HL-60 (cell line): ENCODE measurements around the gene PTPRT.

ENCODE experiments used
- DNase-seq, 2 experiments: peaks; one replicate each; pipeline ENCODE4 v3.0.0-alpha.2; 2010 to 2020; ENCODE audit warnings: low read depth in 1 of 2, low spot score in 1 of 2
- H3K27ac ChIP-seq: fragments of 250-450 bp; sonication (Bioruptor Pico); replicated peaks from 2 replicates; pipeline ENCODE4 v1.5.1; 2020; ENCODE audit warnings: mild to moderate bottlenecking, moderate library complexity
- H3K27me3 ChIP-seq: fragments of 250-450 bp; sonication (Bioruptor Pico); 2 replicates; pipeline ENCODE4 v1.5.1; 2021; ENCODE audit warnings: mild to moderate bottlenecking, moderate library complexity; ENCODE audit not compliant: insufficient read depth, poor library complexity, severe bottlenecking
- H3K4me3 ChIP-seq: replicated peaks from 2 replicates; pipeline ENCODE4 v1.5.1; 2011; ENCODE audit warnings: mild to moderate bottlenecking, control low read depth, low read length; ENCODE audit not compliant: insufficient read depth
- CTCF ChIP-seq: IDR thresholded peaks from one replicate; pipeline ENCODE4 v1.5.1; 2011; ENCODE audit warnings: low read length, control low read depth, inconsistent platforms; ENCODE audit not compliant: insufficient read depth
- GABPA ChIP-seq: IDR thresholded peaks from 2 replicates; pipeline ENCODE4 v1.6.1; 2012; ENCODE audit warnings: low read depth
- POLR2AphosphoS5 ChIP-seq: IDR thresholded peaks from 2 replicates; pipeline ENCODE4 v1.6.1; 2012; ENCODE audit warnings: low read depth
- REST ChIP-seq: IDR thresholded peaks from 2 replicates; pipeline ENCODE4 v1.6.1; 2012; ENCODE audit warnings: low read depth; ENCODE audit not compliant: insufficient replicate concordance
- SPI1 ChIP-seq: IDR thresholded peaks from 2 replicates; pipeline ENCODE4 v1.6.1; 2012; ENCODE audit warnings: low read depth, mild to moderate bottlenecking, borderline replicate concordance

PTPRT gene

GRCh38 chr20:42507874-42508273 is 681.8 kb downstream of the PTPRT start:
- no peak overlapping the region for H3K4me3 ChIP-seq
- no peak overlapping the region for H3K27ac ChIP-seq
- no peak for DNase-seq
- no peaks in the 10 kb centered on the region for H3K27me3 ChIP-seq
- TF ChIP-seq GABPA (no peak), CTCF (no peak), REST (no peak), SPI1 (no peak), POLR2AphosphoS5 (no peak)

GRCh38 chr20:42506397-42506796 is 683.3 kb downstream of the PTPRT start:
- H3K4me3 ChIP-seq = no peak overlapping the region
- TF ChIP-seq CTCF = no peak
- TF ChIP-seq REST = no peak
- no peak for TF ChIP-seq POLR2AphosphoS5
- no peak for TF ChIP-seq GABPA
- TF ChIP-seq SPI1 = no peak
- no peak overlapping the region for H3K27ac ChIP-seq
- DNase-seq = no peak
- H3K27me3 ChIP-seq = no peaks in the 10 kb centered on the region

GRCh38 chr20:42502591-42502990 is 687.1 kb downstream of the PTPRT start:
- no peak overlapping the region for H3K4me3 ChIP-seq
- no peak overlapping the region for H3K27ac ChIP-seq
- no peak for DNase-seq
- no peaks in the 10 kb centered on the region for H3K27me3 ChIP-seq
- TF ChIP-seq REST = no peak
- TF ChIP-seq CTCF = no peak
- no peak for TF ChIP-seq SPI1
- no peak for TF ChIP-seq POLR2AphosphoS5
- no peak for TF ChIP-seq GABPA
